OCI-M2 (cell line): ENCODE data around the gene ALG3.
"Not testable (repeated sequence)": the region's sequence is repeated elsewhere in the genome, so short reads cannot be mapped to it uniquely, and the experiment has no call there.

Experiments
- DNase-seq: peaks from one replicate; lab custom pipeline; 2025; ENCODE audit not compliant: unreplicated experiment; lab: John Stamatoyannopoulos, UW

The ALG3 gene

DNA sequence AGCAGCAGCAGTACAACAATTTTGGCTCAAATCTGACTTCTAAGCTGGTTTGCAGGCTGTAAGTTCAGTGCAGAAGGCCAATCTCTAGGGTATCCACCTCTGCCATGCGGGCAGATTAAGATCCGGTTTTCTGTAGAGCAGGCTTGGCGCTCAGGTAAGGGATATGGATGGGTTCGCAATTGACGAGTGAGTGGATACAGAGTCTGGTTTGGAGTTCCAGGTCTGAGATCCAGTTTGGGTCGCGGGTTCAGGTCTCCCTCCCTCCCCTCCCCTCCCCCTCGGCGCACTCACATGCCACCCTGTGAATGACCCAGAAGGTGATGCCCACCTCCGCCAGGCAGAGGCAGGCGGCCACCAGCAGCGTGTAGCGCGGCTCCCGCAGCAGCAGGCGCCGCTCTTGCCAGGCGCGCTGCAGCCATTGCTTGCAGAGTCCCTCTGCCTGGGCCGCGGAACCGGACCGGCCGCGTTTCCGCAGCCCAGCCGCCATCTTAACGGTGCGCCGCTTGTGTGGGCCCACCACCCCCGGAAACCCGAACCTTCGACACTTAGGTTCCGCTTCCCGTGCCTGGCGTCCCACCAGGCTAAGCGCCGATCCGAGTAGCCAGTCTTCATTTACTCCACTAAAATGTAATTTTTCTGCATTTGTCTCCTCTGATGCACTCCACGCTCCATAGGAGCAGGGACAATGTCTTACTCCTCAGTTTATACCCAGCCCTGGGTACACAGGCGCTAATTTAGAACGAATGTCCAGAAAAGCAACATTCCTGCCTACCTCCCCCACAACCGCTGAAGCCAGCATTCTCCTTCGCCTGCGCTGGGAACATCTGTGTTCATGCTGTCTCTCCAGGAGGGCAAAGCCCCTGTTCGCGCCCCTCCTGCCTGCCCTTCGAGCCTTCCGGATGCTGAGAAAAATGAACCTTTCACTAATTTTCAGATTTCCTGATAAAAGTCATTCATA is at the start of gene ALG3:
Gene ALG3, minus strand, starts transcription at position 509 of the 958 bp plus-strand sequence. Its CDS starts 22 bp downstream, at position 487.
- no peak for DNase-seq

DNA sequence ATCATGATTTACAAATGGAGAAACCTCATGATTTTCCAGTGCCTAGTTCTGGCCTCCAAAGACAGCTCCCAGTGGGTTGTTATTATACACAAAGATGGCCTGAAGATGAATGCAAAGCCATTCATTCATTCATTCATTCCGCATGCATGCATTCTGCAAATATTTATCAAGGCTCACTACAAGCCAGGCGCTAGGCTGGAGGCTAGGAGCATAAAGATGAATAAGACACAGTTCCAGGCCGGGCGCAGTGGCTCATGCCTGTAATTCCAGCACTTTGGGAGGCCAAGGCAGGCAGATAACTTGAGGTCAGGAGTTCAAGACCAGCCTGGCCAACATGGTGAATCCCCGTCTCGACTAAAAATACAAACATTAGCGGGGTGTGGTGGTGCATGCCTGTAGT is 47.9 kb upstream of the ALG3 start:
- no peak for DNase-seq

- no peak for DNase-seq
Measured at GRCh38 chr3:184295771-184296170, 47.0 kb upstream of the ALG3 start.

DNA sequence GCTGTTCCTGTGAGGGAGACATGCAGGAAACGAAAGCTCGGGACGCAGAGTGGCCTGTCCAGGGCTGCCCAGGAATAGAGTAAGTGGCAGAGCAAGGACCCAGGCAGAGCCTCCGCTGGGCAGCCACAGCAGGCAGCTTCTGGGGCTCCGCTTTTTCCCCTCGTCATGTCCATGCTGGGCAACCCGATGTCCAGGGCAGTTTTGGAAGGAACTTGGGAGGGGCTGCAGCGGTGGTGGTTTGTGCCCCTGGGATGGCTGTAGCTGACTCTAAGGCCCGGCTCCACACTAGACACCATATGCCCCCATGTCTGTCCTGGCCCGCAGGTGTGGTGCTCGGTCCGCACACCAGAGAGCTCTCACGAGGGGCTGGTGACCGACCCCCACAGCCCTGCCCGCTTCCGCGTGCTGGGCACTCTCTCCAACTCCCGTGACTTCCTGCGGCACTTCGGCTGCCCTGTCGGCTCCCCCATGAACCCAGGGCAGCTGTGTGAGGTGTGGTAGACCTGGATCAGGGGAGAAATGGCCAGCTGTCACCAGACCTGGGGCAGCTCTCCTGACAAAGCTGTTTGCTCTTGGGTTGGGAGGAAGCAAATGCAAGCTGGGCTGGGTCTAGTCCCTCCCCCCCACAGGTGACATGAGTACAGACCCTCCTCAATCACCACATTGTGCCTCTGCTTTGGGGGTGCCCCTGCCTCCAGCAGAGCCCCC is 43.1 kb upstream of the ALG3 start:
- DNase-seq, result no peak

- DNase-seq, result no peak
Measured at GRCh38 chr3:184291044-184291737, 42.4 kb upstream of the ALG3 start.

- DNase-seq, result no peak
Measured at GRCh38 chr3:184290331-184290730, 41.6 kb upstream of the ALG3 start.

DNA sequence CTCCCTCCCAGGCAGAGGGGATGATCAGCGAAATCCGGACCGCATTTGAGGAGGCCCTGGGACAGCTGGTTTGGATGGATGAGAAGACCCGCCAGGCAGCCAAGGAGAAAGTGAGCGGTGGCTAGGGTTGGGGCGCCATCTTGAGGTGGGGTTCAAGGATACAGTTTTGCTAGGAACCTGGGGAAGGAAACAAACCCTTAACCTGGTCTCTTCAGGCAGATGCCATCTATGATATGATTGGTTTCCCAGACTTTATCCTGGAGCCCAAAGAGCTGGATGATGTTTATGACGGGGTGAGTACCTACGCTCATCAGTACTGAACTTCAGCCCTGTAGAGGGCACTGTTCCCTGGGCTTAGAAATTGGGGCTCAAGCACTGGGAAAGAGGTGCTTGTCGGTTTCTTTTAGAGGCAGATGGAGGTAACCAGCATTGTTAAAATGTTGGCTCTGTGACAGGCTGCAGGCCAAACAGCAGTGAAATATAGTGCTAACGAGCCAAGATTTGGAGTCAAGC is 40.7 kb upstream of the ALG3 start:
- peak; percentile 15 for DNase-seq

DNA sequence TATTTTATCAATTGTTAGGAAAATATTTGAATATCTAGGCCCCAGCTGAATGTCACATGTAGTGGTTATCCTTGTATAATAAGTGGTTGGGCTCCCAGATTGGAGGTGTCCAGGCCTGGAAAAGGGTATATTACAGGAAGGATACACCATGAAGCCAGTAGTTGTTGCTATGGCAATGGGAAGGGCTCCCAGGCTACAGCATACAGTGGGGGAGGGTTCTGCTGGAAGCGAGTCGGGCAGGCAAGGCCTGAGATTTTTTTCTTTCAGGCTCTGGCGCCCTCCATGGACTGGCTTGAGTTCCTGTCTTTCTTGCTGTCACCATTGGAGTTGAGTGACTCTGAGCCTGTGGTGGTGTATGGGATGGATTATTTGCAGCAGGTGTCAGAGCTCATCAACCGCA is 35.9 kb upstream of the ALG3 start:
- DNase-seq, result no peak

GRCh38 chr3:184283681-184284080 is 34.9 kb upstream of the ALG3 start:
- no peak for DNase-seq

DNA sequence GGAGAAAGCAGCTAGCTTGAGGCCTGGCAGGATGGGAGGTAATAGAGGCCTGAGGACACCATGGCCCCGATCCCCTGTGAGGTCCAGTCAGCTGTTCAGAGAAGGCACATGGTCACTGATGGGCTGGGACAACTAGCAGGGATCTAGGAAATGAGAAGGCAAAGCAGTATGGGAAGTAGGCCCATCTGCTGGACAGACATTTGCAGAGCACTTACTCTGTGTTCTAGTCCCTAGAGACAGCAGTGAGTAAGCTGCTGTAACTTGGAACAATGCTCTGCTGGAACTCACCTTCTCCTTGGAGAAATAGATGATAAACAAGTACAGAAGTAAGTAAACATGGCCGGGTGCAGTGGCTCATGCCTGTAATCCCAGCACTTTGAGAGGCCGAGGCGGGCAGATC is 34.2 kb upstream of the ALG3 start:
- no peak for DNase-seq

DNA sequence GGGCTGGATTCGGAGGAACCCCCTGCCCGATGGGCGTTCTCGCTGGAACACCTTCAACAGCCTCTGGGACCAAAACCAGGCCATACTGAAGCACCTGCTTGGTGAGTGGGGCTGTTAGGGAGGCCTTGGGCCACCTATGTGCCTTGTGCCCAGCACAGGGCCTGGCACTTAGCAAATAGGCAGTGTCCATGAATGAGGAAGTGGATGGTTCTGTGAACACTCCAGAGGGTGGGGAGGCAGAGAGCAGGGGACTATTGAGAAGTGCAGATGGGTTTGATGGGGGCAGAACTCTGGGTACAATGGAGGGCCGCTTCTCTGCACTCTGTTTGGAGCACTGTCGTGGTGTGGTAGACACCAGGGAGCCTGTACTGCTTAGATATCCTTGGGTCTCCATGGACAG is 28.6 kb upstream of the ALG3 start:
- no peak for DNase-seq

GRCh38 chr3:184275961-184276910 is 27.5 kb upstream of the ALG3 start, which contains the start of gene ECE2:
Gene ECE2, plus strand, starts transcription at chr3:184276022. Its CDS starts 132 bp downstream, at chr3:184276154.
- DNase-seq, result no peak

DNA sequence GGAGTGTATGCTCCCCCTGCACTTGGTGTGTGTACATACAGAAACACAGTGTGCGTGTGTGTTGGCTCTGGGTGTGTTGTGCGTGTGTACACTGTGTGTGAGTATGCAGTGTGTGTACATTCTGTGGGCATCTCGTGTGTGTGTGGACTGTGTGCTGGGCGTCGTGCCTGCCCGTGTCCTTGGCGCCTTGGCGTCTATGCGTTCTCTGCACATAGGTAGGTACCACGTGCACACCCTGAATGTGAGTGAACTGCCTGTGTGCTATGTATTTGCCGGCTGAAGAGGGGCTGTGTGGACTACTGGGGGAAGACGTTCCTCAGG is 26.6 kb upstream of the ALG3 start:
- no peak for DNase-seq

- DNase-seq, result no peak
Measured at GRCh38 chr3:184272269-184272668, 23.5 kb upstream of the ALG3 start.

- not testable (repeated sequence) for DNase-seq
Measured at GRCh38 chr3:184267249-184267648, 18.5 kb upstream of the ALG3 start.

GRCh38 chr3:184262764-184263179 is 14.0 kb upstream of the ALG3 start:
- DNase-seq, result no peak

- no peak for DNase-seq
Measured at GRCh38 chr3:184261854-184262763, 13.3 kb upstream of the ALG3 start.

DNA sequence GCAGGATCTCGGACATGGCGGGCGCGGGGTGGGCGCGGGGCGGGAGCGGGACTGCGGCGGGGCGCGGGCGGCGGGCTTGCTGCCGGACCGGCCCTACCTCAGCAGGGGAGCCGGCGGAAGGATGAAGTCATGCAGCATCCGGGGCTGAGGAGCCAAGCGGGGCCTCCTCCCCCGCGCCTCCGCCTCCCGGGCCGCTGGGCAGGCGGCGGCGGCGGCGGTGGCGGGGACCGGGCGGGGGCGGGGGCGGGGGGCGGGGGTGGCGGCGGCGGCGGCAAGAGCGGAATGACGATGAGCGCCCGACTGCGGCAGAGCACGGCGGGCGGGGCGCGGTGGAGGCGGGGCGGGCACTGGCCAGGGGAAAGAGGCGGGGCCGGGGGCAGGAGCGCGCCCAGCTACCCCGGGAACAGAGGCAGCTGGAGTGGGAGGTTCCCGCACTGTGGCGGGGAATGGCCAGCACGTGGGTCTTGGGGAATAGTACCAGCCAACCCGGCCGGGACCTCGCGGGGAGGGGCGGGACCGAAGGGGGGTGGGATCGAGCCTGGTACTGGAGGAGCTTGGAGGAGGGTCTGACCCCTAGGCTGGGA is 12.6 kb upstream of the ALG3 start, which contains the start of gene CAMK2N2:
Gene CAMK2N2, minus strand, starts transcription at position 284 of the 584 bp plus-strand sequence. Its CDS starts 268 bp downstream, at position 16.
- peak; percentile 3 for DNase-seq
